ENCODE results near the gene CCDC50.

The CCDC50 gene

GRCh38 chr3:191302451-191302850, 26.7 kb upstream of the CCDC50 start:
- TF ChIP-seq GATA1 (IDR thresholded peaks at IDR 0.05; ENCODE audit: low read depth, low read length) (no peak), POLR2A (IDR thresholded peaks at IDR 0.05; ENCODE audit: low read length) (no peak)
- DNase-seq = no peak

- DNase-seq = no peak
Observed at GRCh38 chr3:191303596-191303995, 25.6 kb upstream of the CCDC50 start.

GRCh38 chr3:191306428-191306827, 22.8 kb upstream of the CCDC50 start:
- TF ChIP-seq POLR2A (IDR thresholded peaks at IDR 0.05; ENCODE audit: low read length) (no peak), GATA1 (IDR thresholded peaks at IDR 0.05; ENCODE audit: low read depth, low read length) (no peak)
- DNase-seq = no peak

More at GRCh38 chr3:191303596-191303995, 25.6 kb upstream of the CCDC50 start:
- TF ChIP-seq GATA1 (IDR thresholded peaks at IDR 0.05; ENCODE audit: low read depth, low read length) (no peak), POLR2A (IDR thresholded peaks at IDR 0.05; ENCODE audit: low read length) (no peak)

GRCh38 chr3:191307341-191307740, 21.9 kb upstream of the CCDC50 start:
- no peak for DNase-seq
- no peak for TF ChIP-seq POLR2A (IDR thresholded peaks at IDR 0.05; ENCODE audit: low read length)

DNA sequence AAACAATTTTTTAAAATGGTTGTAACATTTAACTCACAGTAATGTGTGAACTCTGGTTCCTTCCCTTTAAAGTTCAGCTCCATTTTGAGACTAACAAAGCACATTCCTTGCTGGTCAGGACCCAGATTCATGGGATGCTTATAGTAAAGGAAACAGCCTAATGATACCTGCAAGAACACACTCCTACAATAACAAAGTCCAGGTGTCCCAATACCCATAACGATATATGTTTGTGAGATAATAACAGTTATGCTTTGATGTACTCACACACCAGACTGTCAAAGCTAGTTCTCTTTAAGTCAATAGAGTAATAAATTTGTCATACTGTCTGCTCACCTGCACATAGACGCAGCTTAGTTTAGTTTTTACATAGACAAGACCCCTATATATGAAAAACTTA, 15.9 kb upstream of the CCDC50 start:
- no peak for TF ChIP-seq GATA1 (IDR thresholded peaks at IDR 0.05; ENCODE audit: low read depth, low read length)
- TF ChIP-seq POLR2A (IDR thresholded peaks at IDR 0.05; ENCODE audit: low read length) = no peak
- DNase-seq = no peak

GRCh38 chr3:191314109-191314728, 15.0 kb upstream of the CCDC50 start:
- no peak for DNase-seq
- TF ChIP-seq GATA1 (IDR thresholded peaks at IDR 0.05; ENCODE audit: low read depth, low read length) (no peak), POLR2A (IDR thresholded peaks at IDR 0.05; ENCODE audit: low read length) (no peak)

GRCh38 chr3:191316876-191317603, 12.2 kb upstream of the CCDC50 start:
- TF ChIP-seq GATA1 (IDR thresholded peaks at IDR 0.05; ENCODE audit: low read depth, low read length) = no peak
- TF ChIP-seq POLR2A (IDR thresholded peaks at IDR 0.05; ENCODE audit: low read length) = no peak
- no peak for DNase-seq

DNA sequence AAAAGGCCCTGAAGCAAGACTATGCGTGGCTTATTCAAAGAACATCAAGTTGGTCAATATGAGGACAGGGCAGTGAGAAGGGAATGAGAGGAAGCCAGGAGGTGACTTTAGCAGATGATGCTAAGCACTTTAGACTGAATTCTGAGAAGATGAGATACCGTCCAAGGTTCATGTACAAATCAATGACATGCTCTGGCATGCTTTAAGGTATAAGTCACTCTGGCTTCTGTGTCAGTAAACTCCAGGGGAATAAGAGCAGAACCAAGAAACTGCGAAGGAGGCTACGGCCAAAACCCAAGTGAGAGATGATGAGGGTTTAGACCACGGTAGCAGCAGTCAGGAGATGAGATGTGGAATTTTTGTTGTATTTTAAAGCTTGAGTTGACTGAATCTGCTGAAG, 8.9 kb upstream of the CCDC50 start:
- TF ChIP-seq GATA1 (IDR thresholded peaks at IDR 0.05; ENCODE audit: low read depth, low read length) = no peak
- no peak for TF ChIP-seq POLR2A (IDR thresholded peaks at IDR 0.05; ENCODE audit: low read length)
- no peak for DNase-seq

DNA sequence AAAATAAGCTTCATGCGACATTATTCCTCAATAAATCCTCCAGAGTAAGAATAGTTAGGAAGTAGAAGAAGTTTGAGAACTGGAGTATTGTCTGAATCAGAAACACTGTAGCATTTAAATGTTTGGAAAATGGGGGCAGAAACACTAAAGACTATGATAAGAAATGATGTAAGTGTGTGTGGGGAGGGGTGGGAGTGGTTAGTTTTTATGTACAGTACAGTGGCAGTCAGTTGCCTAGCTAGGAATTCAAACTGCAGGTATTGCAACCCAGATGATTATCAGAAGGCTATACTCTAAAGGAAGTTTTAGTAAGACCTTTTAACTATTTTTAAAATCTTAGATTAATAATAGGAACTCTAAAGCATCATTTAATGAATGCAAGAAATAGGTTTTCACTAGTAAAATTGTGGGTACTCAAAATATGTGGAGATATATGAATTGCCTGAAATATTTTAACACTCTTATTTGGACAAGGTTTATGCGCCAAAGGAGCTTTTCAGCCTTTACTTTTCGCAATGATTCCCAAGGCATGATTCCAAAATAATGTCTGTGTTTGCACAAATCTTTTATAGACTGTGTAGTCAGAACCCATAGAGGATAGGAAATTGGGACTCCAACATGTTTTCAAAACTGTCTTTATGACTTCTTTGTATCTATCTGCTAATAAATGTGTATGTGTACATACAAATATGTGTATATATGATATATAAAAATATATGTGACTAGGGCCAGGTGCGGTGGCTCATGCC, 8.0 kb upstream of the CCDC50 start:
- DNase-seq = no peak
- TF ChIP-seq GATA1 (IDR thresholded peaks at IDR 0.05; ENCODE audit: low read depth, low read length) (no peak), POLR2A (IDR thresholded peaks at IDR 0.05; ENCODE audit: low read length) (no peak)

DNA sequence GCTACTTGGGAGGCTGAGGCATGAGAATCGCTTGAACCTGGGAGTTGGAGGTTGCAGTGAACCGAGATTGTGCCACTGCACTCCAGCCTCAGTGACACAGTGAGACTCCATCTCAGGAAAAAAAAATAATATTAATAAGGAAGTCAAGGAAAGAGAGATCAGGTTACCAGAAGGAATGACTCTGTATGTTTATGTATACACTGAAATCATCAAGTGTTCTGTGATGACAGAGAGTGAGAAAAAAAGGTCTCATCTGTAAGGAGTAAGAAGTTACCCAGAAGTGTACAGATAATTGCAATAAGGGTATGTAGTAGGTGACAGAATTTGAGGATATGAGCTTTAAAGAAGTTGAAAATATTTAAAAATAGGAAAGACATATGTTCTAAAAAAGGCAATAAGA, 4.3 kb upstream of the CCDC50 start:
- DNase-seq = no peak
- no peak for TF ChIP-seq POLR2A (IDR thresholded peaks at IDR 0.05; ENCODE audit: low read length)
- TF ChIP-seq GATA1 (IDR thresholded peaks at IDR 0.05; ENCODE audit: low read depth, low read length) = no peak

- no peak for DNase-seq
- TF ChIP-seq GATA1 (IDR thresholded peaks at IDR 0.05; ENCODE audit: low read depth, low read length) = no peak
- no peak for TF ChIP-seq POLR2A (IDR thresholded peaks at IDR 0.05; ENCODE audit: low read length)
Observed at GRCh38 chr3:191327526-191327925, 1.7 kb upstream of the CCDC50 start.

GRCh38 chr3:191328383-191328961, 722 bp upstream of the CCDC50 start:
- peak; percentile 77 to 87 for DNase-seq
- no peak for TF ChIP-seq GATA1 (IDR thresholded peaks at IDR 0.05; ENCODE audit: low read depth, low read length)
- no peak for TF ChIP-seq POLR2A (IDR thresholded peaks at IDR 0.05; ENCODE audit: low read length)

- DNase-seq = peak; percentile 71 to 78
- TF ChIP-seq GATA1 (IDR thresholded peaks at IDR 0.05; ENCODE audit: low read depth, low read length) (no peak), POLR2A (IDR thresholded peaks at IDR 0.05; ENCODE audit: low read length) (no peak)
Observed at GRCh38 chr3:191329654-191330529, 698 bp downstream of the CCDC50 start, which contains the start of gene UTS2B. Gene UTS2B (minus strand): TSS chr3:191330526. CDS start chr3:191282189, 48,337 bp downstream.
